Pancreas (tissue), 10 donors: ENCODE results near the gene SELENBP1. TPM values are rescaled to one million over a fixed set of nuclear protein-coding genes. Genes with fewer than 3 reads are reported as not detected.

ENCODE experiments used
- ATAC-seq, 4 donors: fragments of 200-7000 bp; cut with Tn5 transposase; one replicate each; pipeline versions ENCODE4 v1.8.0 to v1.9.1; 2020; ENCODE audit warnings: mild to moderate bottlenecking in 4 of 4, moderate library complexity in 4 of 4
- DNase-seq, 6 donors: peaks; one replicate each; pipeline ENCODE4 v3.0.0-alpha.2; 2020
- FAIRE-seq: peaks from 2 replicates; lab custom pipeline; 2012; peaks lifted over from hg19 to GRCh38; lab: Jason Lieb, UNC
- H3K27ac ChIP-seq, 4 donors: fragments of 200-600 bp; sonication (generic); 1 replicate in 3 of 4; 2 replicates in 1 of 4; pipeline versions ENCODE4 v1.5.0 to v1.8.0; 2020
- H3K27me3 ChIP-seq, 4 donors: fragments of 200-600 bp; one replicate each; pipeline ENCODE4 v1.8.0; 2021
- H3K36me3 ChIP-seq, 3 donors: fragments of 200-600 bp; sonication (generic) in 1 of 3; one replicate each; pipeline versions ENCODE4 v1.5.0 to v1.8.0; 2020 to 2021
- H3K4me1 ChIP-seq, 3 donors: fragments of 200-600 bp; one replicate each; pipeline ENCODE4 v1.8.0; 2021
- H3K4me3 ChIP-seq, 4 donors: fragments of 200-600 bp; sonication (generic) in 2 of 4; one replicate each; pipeline versions ENCODE4 v1.5.0 to v1.8.0; 2020 to 2021
- H3K9me3 ChIP-seq, 4 donors: fragments of 200-600 bp; one replicate each; pipeline ENCODE4 v1.8.0; 2021
- WGBS, 2 donors: extraction: QIAGEN DNeasy Blood & Tissue Kit; methylation state at CpG; one replicate each; pipeline ENCODE4 v1.1.7; 2013; 5-methylcytosine and 5-hydroxymethylcytosine counted together
- intact Hi-C, 3 donors: fragments of 100-400 bp; cut with DNase I; formaldehyde crosslinking; loops; one replicate each; pipeline versions ENCODE4 v1.11.1 to v1.14.2; 2022
- polyA plus RNA-seq, 2 donors: library from polyadenylated mRNA; stranded (reverse); fragments of 200-250 nt; gene quantifications; one replicate each; pipeline ENCODE4 v1.2.3, GENCODE V29; 2013
- total RNA-seq, 6 donors: library from RNA; stranded (reverse); fragmentation: NEBNext Ultra II Directional in 4 of 6; extraction: Animal tissue kit (Norgen Biotek cat#: 25700) in 4 of 6; gene quantifications; one replicate each; pipeline versions ENCODE4 v1.2.1 to v1.2.4, GENCODE V29; 2021 to 2023
- TF ChIP-seq, protein P1 (sequence below), 4 donors: fragments of 200-600 bp; sonication (generic) in 3 of 4; IDR thresholded peaks; one replicate each; pipeline versions ENCODE4 v1.5.0 to v1.8.0; 2021; ENCODE audit warnings: antibody characterized with exemption in 4 of 4
- donor health status: healthy with polysubstance abuse.
- donor health status: DM: no; HTN: no; CAD: no; lungs with moderate emphysema.
- donor health status: DM: no; HTN: no; CAD: no.
- donor health status: control.
- donor health status: control.
- donor health status: Bipolar disorder and iron deficiency.
- donor health status: DM: yes; HTN: yes; CAD: no.
- donor health status: DM: no; HTN: no; CAD: no.
- donor health status: DM: no; HTN: no; CAD: no.
- donor health status: DM: yes; HTN: yes; CAD: no.

SELENBP1 gene
- total and polyA plus RNA-seq, 8 donors: 13.1 to 93.0 (median 30.6) TPM

DNA sequence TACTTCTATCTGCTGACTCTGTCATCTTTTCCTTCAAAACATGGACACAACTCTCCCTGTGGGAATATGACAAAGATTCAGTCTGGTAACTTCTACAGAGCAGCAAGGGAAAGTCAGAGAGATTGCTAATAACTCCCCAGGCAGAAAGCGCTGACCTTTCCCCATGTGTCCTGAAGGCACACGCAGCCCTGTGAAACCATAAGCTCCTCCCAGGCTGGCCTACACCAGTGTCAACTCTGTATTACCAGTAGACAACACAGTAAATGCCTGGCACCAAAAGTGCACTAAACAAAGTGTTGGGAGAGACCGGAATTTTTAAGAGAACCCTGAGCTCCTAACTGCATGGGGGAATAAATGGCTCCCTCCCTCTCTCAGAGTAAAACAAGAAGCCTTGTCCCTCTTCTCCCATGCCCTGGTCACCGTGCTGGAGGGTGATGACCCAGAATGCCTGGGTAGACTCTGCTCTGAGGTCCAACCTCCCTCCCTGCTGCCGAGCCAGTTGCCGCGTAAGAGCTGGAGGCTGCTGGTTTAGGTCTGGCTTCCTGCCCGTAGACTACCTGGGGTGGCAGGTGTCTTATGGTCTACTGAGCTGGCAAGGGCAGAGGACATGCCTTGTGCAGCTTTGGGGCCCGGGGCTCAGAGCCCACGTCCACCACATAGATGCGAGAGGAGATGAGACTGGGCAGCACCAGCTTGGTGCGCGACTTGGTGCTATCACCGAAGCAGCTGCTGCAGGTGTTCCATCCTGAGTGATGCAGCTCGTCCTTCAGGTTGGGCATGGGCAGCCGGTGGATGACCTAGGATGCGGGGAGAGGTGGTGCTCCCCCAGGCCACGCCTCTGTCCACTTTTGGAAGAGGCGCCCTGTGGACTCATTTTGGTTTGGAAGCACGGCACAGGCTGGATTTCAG is 3.9 kb downstream of the SELENBP1 start:
- no peak for ATAC-seq
- no peak for FAIRE-seq
- Histone ChIP-seq H3K9me3 (no peaks in the 10 kb centered on the region), H3K4me3 (no peak overlapping the region), H3K27me3 (no peaks in the 10 kb centered on the region), H3K4me1 (peaks cover 13 to 21% (median 15%) of the 10 kb centered on the region in 3 donors), H3K27ac (no peak overlapping the region), H3K36me3 (peaks cover 0 to 9% (median 0%) of the 10 kb centered on the region in 3 donors)
- 91 to 95% methylated on average over 18 to 20 of the region's 20 CpGs for WGBS, 2 donors
- DNase-seq: peak in 1 of 6 donors; percentile 56
- TF ChIP-seq, protein P1, sequence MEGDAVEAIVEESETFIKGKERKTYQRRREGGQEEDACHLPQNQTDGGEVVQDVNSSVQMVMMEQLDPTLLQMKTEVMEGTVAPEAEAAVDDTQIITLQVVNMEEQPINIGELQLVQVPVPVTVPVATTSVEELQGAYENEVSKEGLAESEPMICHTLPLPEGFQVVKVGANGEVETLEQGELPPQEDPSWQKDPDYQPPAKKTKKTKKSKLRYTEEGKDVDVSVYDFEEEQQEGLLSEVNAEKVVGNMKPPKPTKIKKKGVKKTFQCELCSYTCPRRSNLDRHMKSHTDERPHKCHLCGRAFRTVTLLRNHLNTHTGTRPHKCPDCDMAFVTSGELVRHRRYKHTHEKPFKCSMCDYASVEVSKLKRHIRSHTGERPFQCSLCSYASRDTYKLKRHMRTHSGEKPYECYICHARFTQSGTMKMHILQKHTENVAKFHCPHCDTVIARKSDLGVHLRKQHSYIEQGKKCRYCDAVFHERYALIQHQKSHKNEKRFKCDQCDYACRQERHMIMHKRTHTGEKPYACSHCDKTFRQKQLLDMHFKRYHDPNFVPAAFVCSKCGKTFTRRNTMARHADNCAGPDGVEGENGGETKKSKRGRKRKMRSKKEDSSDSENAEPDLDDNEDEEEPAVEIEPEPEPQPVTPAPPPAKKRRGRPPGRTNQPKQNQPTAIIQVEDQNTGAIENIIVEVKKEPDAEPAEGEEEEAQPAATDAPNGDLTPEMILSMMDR (IDR thresholded peaks at IDR 0.05): no peak
- intact Hi-C loops: no loop called here

DNA sequence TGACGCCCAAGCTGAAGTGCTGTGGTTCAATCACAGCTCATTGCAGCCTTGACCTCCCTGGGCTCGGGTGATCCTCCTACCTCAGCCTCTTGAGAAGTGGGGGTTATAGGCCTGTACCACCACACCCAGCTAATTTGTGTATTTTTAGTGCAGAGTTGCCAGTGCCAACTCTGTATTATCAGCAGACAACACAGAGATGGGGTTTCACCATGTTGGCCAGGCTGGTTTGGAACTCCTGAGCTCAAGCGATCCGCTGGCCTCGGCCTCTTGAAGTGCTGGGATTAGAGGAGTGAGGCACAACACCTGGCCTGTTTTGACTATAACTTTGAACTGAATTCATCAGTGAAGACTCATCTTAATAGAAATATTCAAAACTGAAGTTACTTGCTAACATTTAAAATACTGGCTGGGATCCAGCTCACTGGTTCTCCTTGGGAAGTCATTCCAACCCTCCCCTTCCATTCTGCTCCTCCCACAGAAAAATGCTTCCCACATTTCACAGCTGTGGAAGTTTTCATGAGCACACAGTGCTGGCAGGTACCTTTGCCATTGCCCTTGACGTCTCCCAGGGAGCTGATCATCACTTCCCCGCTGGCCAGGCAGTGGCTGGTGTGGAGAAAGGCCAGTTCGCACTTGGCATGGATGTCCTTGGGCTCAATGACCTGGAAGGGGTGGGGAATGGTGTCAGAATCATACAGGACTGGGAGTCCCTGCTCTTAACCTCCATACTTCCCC is 4.7 kb downstream of the SELENBP1 start:
- intact Hi-C loops: no loop called here
- no peak overlapping the region for H3K27ac ChIP-seq
- TF ChIP-seq, protein P1 (IDR thresholded peaks at IDR 0.05): no peak
- no peak overlapping the region for H3K4me3 ChIP-seq
- FAIRE-seq (no peak), DNase-seq (peak in 4 of 6 donors; percentile 23 to 52 (median 44)), ATAC-seq (no peak)
- H3K4me1 ChIP-seq: peaks cover 13 to 21% (median 13%) of the 10 kb centered on the region in 3 donors
- H3K9me3 ChIP-seq: no peaks in the 10 kb centered on the region
- WGBS, 2 donors: 66 to 69% methylated on average over 8 of the region's 8 CpGs
- no peaks in the 10 kb centered on the region for H3K27me3 ChIP-seq
- peaks cover 0 to 9% (median 0%) of the 10 kb centered on the region in 3 donors for H3K36me3 ChIP-seq

DNA sequence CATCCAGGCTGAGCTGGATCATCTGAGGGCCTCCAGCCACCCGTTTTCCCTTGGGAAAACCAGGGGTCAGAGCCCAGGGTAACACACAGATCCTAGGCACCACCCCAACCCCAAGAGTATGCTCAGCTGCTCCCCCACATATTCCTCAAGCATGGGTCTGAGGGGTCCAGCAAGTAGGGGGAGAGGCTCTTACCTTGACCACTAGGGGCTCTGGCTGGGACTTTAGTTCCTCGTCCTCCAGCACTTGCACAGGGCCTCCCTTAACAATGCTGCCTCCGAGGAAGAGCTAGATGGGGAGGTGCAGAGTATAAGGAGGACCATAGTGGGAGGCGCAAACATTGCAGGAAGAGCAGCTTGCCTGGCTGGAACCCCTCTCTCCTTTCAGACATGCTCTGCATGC is 7.5 kb downstream of the SELENBP1 start:
- Histone ChIP-seq H3K9me3 (no peaks in the 10 kb centered on the region), H3K27ac (no peak overlapping the region), H3K36me3 (peaks cover 0 to 9% (median 0%) of the 10 kb centered on the region in 3 donors), H3K27me3 (no peaks in the 10 kb centered on the region), H3K4me1 (no peaks in the 10 kb centered on the region), H3K4me3 (no peak overlapping the region)
- DNase-seq (no peak), ATAC-seq (no peak), FAIRE-seq (no peak)
- intact Hi-C loops: no loop called here
- TF ChIP-seq, protein P1 (IDR thresholded peaks at IDR 0.05): no peak
- WGBS, 2 donors: 91 to 93% methylated on average over 4 of the region's 4 CpGs

DNA sequence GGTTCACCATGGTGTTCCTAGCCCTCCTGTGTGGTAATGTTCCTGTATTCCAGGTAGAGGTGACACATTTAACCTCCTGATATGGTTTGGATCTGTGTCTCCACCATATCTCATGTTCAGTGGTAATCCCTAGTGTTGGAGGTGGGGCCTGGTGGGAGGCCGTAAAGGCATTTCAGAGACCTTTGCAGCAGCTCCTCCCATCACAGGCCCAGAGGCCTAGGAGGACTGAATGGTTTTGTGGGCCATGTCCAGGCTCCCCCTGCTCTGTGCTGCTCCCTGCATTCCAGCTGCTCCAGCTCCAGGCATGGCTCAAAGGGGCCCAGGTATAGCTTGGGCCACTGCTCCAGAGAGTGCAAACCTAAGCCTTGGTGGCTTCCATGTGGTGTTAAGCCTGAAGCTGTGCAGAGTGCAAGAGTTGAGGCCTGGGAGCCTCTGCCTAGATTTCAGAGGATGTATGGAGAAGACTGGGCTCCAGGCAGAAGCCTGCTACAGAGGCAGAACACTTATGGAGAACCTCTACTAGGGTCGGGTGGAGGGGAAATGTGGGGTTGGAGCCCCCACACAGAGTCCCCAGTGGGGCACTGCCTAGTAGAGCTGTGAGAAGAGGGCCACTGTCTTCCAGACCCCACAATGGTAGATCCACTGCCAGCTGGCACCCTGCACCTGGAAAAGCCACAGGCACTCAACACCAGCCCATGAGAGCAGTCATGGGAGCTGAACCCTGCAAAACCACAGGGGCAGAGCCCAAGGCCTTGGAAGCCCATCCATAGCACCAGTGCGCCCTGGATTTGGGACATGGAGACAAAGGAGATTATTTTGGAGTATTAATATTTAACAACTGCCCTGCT is 10.0 kb downstream of the SELENBP1 start:
- ATAC-seq (no peak), FAIRE-seq (no peak), DNase-seq (no peak)
- Histone ChIP-seq H3K9me3 (no peaks in the 10 kb centered on the region), H3K4me3 (no peak overlapping the region), H3K27me3 (no peaks in the 10 kb centered on the region), H3K36me3 (peaks cover 0 to 9% (median 0%) of the 10 kb centered on the region in 3 donors), H3K4me1 (no peaks in the 10 kb centered on the region), H3K27ac (no peak overlapping the region)
- intact Hi-C loops: no loop called here
- 94 to 100% methylated on average over 3 of the region's 3 CpGs for WGBS, 2 donors
- TF ChIP-seq, protein P1 (IDR thresholded peaks at IDR 0.05): no peak
